ENCODE results near the gene LRRC74A.

LRRC74A gene

GRCh38 chr14:76826122-76826521, at the start of gene LRRC74A:
LRRC74A (plus strand) TSS chr14:76826408; CDS start chr14:76826698, 290 bp downstream.
- no peaks in the 10 kb centered on the region for H3K36me3 Mint-ChIP-seq
- no peaks in the 10 kb centered on the region for H3K9me3 Mint-ChIP-seq (ENCODE audit: low read depth)
- H3K27ac Mint-ChIP-seq: no peak within 1 kb of the TSS
- H3K4me3 Mint-ChIP-seq: no peak within 1 kb of the TSS
- H3K27me3 Mint-ChIP-seq: peaks cover 5% of the 10 kb centered on the region
- no peaks in the 10 kb centered on the region for H3K4me1 Mint-ChIP-seq (ENCODE audit: low read depth)

GRCh38 chr14:76776428-76777251, 49.6 kb upstream of the LRRC74A start:
- no peaks in the 10 kb centered on the region for H3K27me3 Mint-ChIP-seq
- no peak overlapping the region for H3K4me3 Mint-ChIP-seq
- H3K4me1 Mint-ChIP-seq (ENCODE audit: low read depth): peaks cover 4% of the 10 kb centered on the region
- no peak overlapping the region for H3K27ac Mint-ChIP-seq
- no peaks in the 10 kb centered on the region for H3K9me3 Mint-ChIP-seq (ENCODE audit: low read depth)
- no peaks in the 10 kb centered on the region for H3K36me3 Mint-ChIP-seq

GRCh38 chr14:76777721-76778120, 48.5 kb upstream of the LRRC74A start:
- no peak overlapping the region for H3K27ac Mint-ChIP-seq
- H3K36me3 Mint-ChIP-seq: no peaks in the 10 kb centered on the region
- no peak overlapping the region for H3K4me3 Mint-ChIP-seq
- peaks cover 6% of the 10 kb centered on the region for H3K4me1 Mint-ChIP-seq (ENCODE audit: low read depth)
- H3K27me3 Mint-ChIP-seq: no peaks in the 10 kb centered on the region
- H3K9me3 Mint-ChIP-seq (ENCODE audit: low read depth): no peaks in the 10 kb centered on the region

GRCh38 chr14:76778546-76779215, 47.5 kb upstream of the LRRC74A start:
- H3K27ac Mint-ChIP-seq: no peak overlapping the region
- H3K4me1 Mint-ChIP-seq (ENCODE audit: low read depth): peaks cover 14% of the 10 kb centered on the region
- no peaks in the 10 kb centered on the region for H3K9me3 Mint-ChIP-seq (ENCODE audit: low read depth)
- no peaks in the 10 kb centered on the region for H3K36me3 Mint-ChIP-seq
- no peak overlapping the region for H3K4me3 Mint-ChIP-seq
- no peaks in the 10 kb centered on the region for H3K27me3 Mint-ChIP-seq

GRCh38 chr14:76779221-76780057, 46.8 kb upstream of the LRRC74A start:
- Mint-ChIP-seq H3K9me3 (ENCODE audit: low read depth) (no peaks in the 10 kb centered on the region), H3K4me3 (no peak overlapping the region), H3K4me1 (ENCODE audit: low read depth) (peaks cover 12% of the 10 kb centered on the region), H3K27ac (no peak overlapping the region), H3K36me3 (no peaks in the 10 kb centered on the region), H3K27me3 (no peaks in the 10 kb centered on the region)

- Mint-ChIP-seq H3K27ac (no peak overlapping the region), H3K27me3 (no peaks in the 10 kb centered on the region), H3K4me3 (no peak overlapping the region), H3K4me1 (ENCODE audit: low read depth) (peaks cover 12% of the 10 kb centered on the region), H3K36me3 (no peaks in the 10 kb centered on the region), H3K9me3 (ENCODE audit: low read depth) (no peaks in the 10 kb centered on the region)
These were observed 46.2 kb upstream of the LRRC74A start for GRCh38 chr14:76780058-76780345.

- Mint-ChIP-seq H3K27ac (no peak overlapping the region), H3K4me1 (ENCODE audit: low read depth) (peaks cover 12% of the 10 kb centered on the region), H3K9me3 (ENCODE audit: low read depth) (no peaks in the 10 kb centered on the region), H3K36me3 (no peaks in the 10 kb centered on the region), H3K4me3 (no peak overlapping the region), H3K27me3 (no peaks in the 10 kb centered on the region)
These were observed 45.8 kb upstream of the LRRC74A start for GRCh38 chr14:76780360-76780759.

GRCh38 chr14:76780875-76781647, 45.1 kb upstream of the LRRC74A start:
- Mint-ChIP-seq H3K36me3 (no peaks in the 10 kb centered on the region), H3K4me3 (no peak overlapping the region), H3K27me3 (no peaks in the 10 kb centered on the region), H3K4me1 (ENCODE audit: low read depth) (peaks cover 14% of the 10 kb centered on the region), H3K27ac (no peak overlapping the region), H3K9me3 (ENCODE audit: low read depth) (no peaks in the 10 kb centered on the region)

- no peaks in the 10 kb centered on the region for H3K9me3 Mint-ChIP-seq (ENCODE audit: low read depth)
- H3K4me3 Mint-ChIP-seq: no peak overlapping the region
- H3K4me1 Mint-ChIP-seq (ENCODE audit: low read depth): peaks cover 14% of the 10 kb centered on the region
- H3K27me3 Mint-ChIP-seq: no peaks in the 10 kb centered on the region
- no peak overlapping the region for H3K27ac Mint-ChIP-seq
- no peaks in the 10 kb centered on the region for H3K36me3 Mint-ChIP-seq
These were observed 44.6 kb upstream of the LRRC74A start for GRCh38 chr14:76781648-76782051.

GRCh38 chr14:76782115-76782884, 43.9 kb upstream of the LRRC74A start:
- no peaks in the 10 kb centered on the region for H3K27me3 Mint-ChIP-seq
- H3K36me3 Mint-ChIP-seq: no peaks in the 10 kb centered on the region
- H3K27ac Mint-ChIP-seq: peak overlapping the region; percentile 87
- H3K4me1 Mint-ChIP-seq (ENCODE audit: low read depth): peaks cover 14% of the 10 kb centered on the region
- H3K9me3 Mint-ChIP-seq (ENCODE audit: low read depth): no peaks in the 10 kb centered on the region
- no peak overlapping the region for H3K4me3 Mint-ChIP-seq

GRCh38 chr14:76782885-76783566, 43.2 kb upstream of the LRRC74A start:
- Mint-ChIP-seq H3K27me3 (no peaks in the 10 kb centered on the region), H3K36me3 (no peaks in the 10 kb centered on the region), H3K9me3 (ENCODE audit: low read depth) (no peaks in the 10 kb centered on the region), H3K27ac (peak overlapping the region; percentile 87), H3K4me1 (ENCODE audit: low read depth) (peaks cover 14% of the 10 kb centered on the region), H3K4me3 (no peak overlapping the region)

- H3K27ac Mint-ChIP-seq: no peak overlapping the region
- H3K4me1 Mint-ChIP-seq (ENCODE audit: low read depth): peaks cover 14% of the 10 kb centered on the region
- H3K4me3 Mint-ChIP-seq: no peak overlapping the region
- no peaks in the 10 kb centered on the region for H3K9me3 Mint-ChIP-seq (ENCODE audit: low read depth)
- H3K27me3 Mint-ChIP-seq: no peaks in the 10 kb centered on the region
- H3K36me3 Mint-ChIP-seq: no peaks in the 10 kb centered on the region
These were observed 41.8 kb upstream of the LRRC74A start for GRCh38 chr14:76784266-76784874.

GRCh38 chr14:76784881-76785280, 41.3 kb upstream of the LRRC74A start:
- Mint-ChIP-seq H3K27me3 (no peaks in the 10 kb centered on the region), H3K9me3 (ENCODE audit: low read depth) (no peaks in the 10 kb centered on the region), H3K27ac (no peak overlapping the region), H3K4me1 (ENCODE audit: low read depth) (peaks cover 14% of the 10 kb centered on the region), H3K36me3 (no peaks in the 10 kb centered on the region), H3K4me3 (no peak overlapping the region)

Data from activated naive CD8-positive, alpha-beta T cell (primary cell).